ENCODE data around the gene ZNF268. TPM values are rescaled to one million over a fixed set of nuclear protein-coding genes. Genes with fewer than 3 reads are reported as not detected.

The ZNF268 gene
- 25.4 TPM for total RNA-seq
- long read RNA-seq, full-length matches to known transcripts, result 38 of 52 reads
- long read RNA-seq, partial matches to known transcripts, result 4 of 52 reads
- long read RNA-seq, other reads (novel, unspliced or antisense), result 10 of 52 reads

DNA sequence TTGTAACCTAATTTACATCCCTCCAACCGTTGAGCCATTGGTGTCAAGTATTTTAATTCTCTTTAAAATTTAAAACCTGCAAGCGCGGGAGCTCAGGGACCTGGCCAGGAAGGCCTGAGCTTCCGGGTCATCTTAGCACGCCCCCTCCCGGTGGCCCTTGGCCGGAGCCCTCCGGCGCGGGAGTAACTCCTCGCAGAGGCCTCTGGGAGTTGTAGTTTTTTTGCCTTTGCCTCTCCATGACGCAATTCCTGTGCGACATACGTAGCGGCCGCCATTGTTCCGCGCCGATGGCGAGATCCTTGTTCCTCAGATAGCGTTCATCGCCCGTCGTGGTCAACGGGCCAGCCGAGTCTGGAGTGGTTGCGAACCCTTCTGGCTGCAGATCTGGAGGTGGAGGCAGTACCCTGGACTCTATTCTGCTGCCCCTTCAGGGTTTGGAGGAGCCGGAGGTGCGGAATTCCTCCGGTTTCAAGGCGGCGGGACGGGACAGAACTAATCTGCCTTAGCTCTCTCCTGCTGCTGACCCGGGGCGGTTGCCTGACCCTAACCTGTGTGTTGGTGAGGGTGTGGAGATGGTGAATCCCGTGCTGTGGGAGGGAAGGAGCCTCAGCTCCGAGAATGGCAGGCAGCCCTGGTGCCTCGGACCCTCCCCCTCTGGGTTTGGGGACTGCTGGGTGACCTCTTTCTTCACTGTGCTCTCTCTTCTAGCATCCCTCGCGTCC lies at the start of gene ZNF268:
Gene ZNF268, plus strand, starts transcription at position 258 of the 722 bp plus-strand sequence. CDS start 503 bp downstream, outside the sequence.
- H3K36me3 ChIP-seq, result peaks cover 15% of the 10 kb centered on the region
- H3K4me3 ChIP-seq, result peak within 1 kb of the TSS; percentile 72
- ATAC-seq, result peak; percentile 100
- peak; percentile 96 for DNase-seq
- peaks cover 8% of the 10 kb centered on the region for H3K4me1 ChIP-seq
- peaks cover 4% of the 10 kb centered on the region for H3K9me3 ChIP-seq
- peak within 1 kb of the TSS; percentile 74 for H3K27ac ChIP-seq
- no peaks in the 10 kb centered on the region for H3K27me3 ChIP-seq
- TF ChIP-seq, protein P1, sequence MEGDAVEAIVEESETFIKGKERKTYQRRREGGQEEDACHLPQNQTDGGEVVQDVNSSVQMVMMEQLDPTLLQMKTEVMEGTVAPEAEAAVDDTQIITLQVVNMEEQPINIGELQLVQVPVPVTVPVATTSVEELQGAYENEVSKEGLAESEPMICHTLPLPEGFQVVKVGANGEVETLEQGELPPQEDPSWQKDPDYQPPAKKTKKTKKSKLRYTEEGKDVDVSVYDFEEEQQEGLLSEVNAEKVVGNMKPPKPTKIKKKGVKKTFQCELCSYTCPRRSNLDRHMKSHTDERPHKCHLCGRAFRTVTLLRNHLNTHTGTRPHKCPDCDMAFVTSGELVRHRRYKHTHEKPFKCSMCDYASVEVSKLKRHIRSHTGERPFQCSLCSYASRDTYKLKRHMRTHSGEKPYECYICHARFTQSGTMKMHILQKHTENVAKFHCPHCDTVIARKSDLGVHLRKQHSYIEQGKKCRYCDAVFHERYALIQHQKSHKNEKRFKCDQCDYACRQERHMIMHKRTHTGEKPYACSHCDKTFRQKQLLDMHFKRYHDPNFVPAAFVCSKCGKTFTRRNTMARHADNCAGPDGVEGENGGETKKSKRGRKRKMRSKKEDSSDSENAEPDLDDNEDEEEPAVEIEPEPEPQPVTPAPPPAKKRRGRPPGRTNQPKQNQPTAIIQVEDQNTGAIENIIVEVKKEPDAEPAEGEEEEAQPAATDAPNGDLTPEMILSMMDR (IDR thresholded peaks at IDR 0.05), result peak; percentile 78
- intact Hi-C loops (cut with DNase I), result no loop called here

DNA sequence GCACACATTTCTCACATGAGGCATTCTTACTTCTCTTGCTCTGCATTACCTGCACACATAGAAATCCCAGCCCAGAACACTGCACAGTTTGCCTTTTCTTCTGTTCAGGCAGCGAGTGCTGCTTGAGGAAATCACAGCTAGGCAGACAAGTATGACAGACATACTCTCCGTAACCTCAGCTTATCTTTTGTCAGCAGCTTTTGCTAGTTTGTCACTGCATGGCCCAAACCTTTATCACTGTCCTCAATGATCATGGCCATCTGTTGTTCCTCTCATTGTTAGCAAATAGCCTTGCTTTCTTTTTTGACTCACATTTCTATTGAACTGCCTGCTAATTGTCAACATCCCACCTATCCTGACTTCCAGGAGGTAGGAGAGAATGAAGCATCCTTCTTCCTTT lies 45.5 kb upstream of the ZNF268 start:
- intact Hi-C loops (cut with DNase I), result no loop called here
- H3K4me1 ChIP-seq, result no peaks in the 10 kb centered on the region
- no peaks in the 10 kb centered on the region for H3K27me3 ChIP-seq
- no peak overlapping the region for H3K4me3 ChIP-seq
- peaks cover 68% of the 10 kb centered on the region for H3K9me3 ChIP-seq
- TF ChIP-seq, protein P1 (IDR thresholded peaks at IDR 0.05), result no peak
- no peak overlapping the region for H3K27ac ChIP-seq
- ATAC-seq, result no peak
- DNase-seq, result no peak
- peaks cover 10% of the 10 kb centered on the region for H3K36me3 ChIP-seq

DNA sequence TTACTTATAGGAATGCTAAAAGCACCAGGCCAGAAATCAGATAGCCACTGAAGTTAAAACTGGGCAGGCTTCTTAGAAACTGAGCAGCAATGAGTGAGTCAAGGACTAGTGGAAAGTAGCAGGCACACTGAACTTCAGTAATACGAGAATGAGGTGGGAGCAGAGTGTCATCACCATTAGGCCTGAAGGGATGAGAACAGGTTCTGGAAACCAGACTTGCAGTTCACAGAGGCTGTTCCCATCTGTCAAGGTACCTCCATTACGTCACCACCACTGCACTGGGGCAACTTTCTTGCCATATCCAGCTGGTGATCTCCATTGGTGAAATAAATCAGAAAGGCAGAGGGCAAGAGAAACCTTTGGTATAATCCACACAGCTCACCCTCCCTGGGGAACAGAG lies 35.3 kb upstream of the ZNF268 start:
- TF ChIP-seq, protein P1 (IDR thresholded peaks at IDR 0.05), result no peak
- no peak overlapping the region for H3K27ac ChIP-seq
- no peak for ATAC-seq
- no peaks in the 10 kb centered on the region for H3K4me1 ChIP-seq
- peaks cover 82% of the 10 kb centered on the region for H3K9me3 ChIP-seq
- H3K4me3 ChIP-seq, result no peak overlapping the region
- no peak for DNase-seq
- peaks cover 15% of the 10 kb centered on the region for H3K36me3 ChIP-seq
- intact Hi-C loops (cut with DNase I), result no loop called here
- no peaks in the 10 kb centered on the region for H3K27me3 ChIP-seq

DNA sequence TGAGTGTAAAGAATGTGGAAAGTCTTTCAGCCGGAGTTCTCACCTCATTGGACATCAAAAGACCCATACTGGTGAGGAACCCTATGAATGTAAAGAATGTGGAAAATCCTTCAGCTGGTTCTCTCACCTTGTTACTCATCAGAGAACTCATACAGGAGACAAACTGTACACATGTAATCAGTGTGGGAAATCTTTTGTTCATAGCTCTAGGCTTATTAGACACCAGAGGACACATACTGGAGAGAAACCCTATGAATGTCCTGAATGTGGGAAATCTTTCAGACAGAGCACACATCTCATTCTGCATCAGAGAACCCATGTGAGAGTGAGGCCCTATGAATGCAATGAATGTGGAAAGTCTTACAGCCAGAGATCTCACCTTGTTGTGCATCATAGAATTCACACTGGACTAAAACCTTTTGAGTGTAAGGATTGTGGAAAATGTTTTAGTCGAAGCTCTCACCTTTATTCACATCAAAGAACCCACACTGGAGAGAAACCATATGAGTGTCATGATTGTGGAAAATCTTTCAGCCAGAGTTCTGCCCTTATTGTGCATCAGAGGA lies 25.1 kb upstream of the ZNF268 start:
- TF ChIP-seq, protein P1 (IDR thresholded peaks at IDR 0.05), result no peak
- H3K27me3 ChIP-seq, result no peaks in the 10 kb centered on the region
- no peak for DNase-seq
- peaks cover 36% of the 10 kb centered on the region for H3K36me3 ChIP-seq
- intact Hi-C loops (cut with DNase I), result no loop called here
- no peak overlapping the region for H3K4me3 ChIP-seq
- H3K9me3 ChIP-seq, result peaks cover 89% of the 10 kb centered on the region
- ATAC-seq, result no peak
- H3K4me1 ChIP-seq, result no peaks in the 10 kb centered on the region
- H3K27ac ChIP-seq, result no peak overlapping the region

DNA sequence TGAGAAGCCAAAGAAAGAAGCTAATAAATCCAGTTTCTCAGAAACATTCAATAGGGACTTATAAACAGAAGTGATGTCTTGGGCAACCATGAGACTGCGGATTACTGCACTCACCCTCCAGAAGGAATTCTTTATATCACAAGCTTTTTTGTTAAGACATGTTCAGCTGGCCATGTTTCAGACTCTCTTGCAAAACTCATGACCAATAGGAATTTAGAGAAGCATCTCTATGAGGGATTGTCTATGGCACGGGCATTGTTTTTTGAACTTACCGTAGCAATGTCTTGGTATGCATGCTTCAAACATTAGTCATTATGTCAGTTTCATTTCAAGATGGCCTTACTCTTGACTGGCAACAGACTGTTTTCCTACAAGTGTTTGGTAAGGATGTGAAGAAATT lies 15.5 kb upstream of the ZNF268 start:
- no peaks in the 10 kb centered on the region for H3K4me1 ChIP-seq
- intact Hi-C loops (cut with DNase I), result no loop called here
- ATAC-seq (no peak), DNase-seq (no peak)
- H3K27me3 ChIP-seq, result no peaks in the 10 kb centered on the region
- peaks cover 40% of the 10 kb centered on the region for H3K9me3 ChIP-seq
- TF ChIP-seq, protein P1 (IDR thresholded peaks at IDR 0.05), result no peak
- H3K36me3 ChIP-seq, result no peaks in the 10 kb centered on the region
- no peak overlapping the region for H3K27ac ChIP-seq
- H3K4me3 ChIP-seq, result no peak overlapping the region

Measured in upper lobe of right lung (tissue), 1 donor.